ENCODE data around the gene TMUB2. TPM values are rescaled to one million over a fixed set of nuclear protein-coding genes. Genes with fewer than 3 reads are reported as not detected.

Gene TMUB2
- total and polyA plus RNA-seq, 2 of the 13 experiments (the other 11 are each of a cell fraction or from before 2014, with no cell fraction given), result 26.9 to 50.8 TPM

DNA sequence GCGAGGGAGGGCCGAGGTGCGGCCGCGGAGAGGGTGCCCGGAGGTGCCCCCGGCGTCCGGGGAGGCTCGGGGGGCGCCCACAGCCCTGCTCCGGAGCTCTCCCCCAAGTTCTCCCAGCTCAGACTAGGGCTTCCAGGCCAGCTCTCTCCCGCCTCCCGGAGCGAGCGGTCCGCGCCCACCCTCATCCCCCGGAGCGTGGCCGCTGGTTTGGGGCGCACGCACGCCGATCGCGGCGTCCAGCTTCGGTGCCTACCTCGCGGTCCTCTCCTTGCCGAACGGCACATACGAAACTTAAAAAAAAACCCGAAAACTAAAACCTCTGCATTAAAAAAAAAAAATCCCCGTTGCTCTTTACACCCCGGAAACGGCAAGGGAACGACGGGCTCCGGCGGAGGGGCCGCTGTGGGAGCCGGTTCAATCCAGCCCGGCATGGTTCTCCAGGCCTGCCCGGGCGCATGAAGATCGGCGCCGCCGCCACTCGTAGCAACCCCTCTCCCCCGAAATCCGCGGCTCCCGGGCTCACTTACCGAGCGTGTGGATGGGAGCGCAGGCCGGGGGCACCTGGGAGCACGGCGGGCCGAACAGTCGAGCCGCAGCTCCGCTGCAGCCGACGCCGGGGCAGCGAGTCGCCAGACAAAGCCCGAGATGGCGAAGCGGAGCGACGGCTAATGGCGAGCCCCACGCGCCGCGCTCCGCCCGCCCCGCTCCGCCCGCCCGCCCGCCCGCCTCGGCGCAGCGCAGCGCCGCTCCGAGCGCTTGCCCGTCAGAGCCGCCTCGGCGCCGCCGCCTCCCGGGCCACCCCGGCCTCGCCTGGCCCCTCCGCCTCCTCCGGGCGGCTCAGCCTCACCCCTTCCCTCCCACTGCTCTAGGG lies 33.7 kb downstream of the TMUB2 start (continued):
- TF ChIP-seq, protein P1, sequence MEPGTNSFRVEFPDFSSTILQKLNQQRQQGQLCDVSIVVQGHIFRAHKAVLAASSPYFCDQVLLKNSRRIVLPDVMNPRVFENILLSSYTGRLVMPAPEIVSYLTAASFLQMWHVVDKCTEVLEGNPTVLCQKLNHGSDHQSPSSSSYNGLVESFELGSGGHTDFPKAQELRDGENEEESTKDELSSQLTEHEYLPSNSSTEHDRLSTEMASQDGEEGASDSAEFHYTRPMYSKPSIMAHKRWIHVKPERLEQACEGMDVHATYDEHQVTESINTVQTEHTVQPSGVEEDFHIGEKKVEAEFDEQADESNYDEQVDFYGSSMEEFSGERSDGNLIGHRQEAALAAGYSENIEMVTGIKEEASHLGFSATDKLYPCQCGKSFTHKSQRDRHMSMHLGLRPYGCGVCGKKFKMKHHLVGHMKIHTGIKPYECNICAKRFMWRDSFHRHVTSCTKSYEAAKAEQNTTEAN (CRISPR knock-in tag; conservative IDR thresholded peaks at IDR 0.05), result no peak; the same call in 1 of the 2 replicates
- TF ChIP-seq ZNF567 (CRISPR knock-in tag; IDR thresholded peaks at IDR 0.05; ENCODE audit: borderline replicate concordance) (no peak), AKAP8 (CRISPR knock-in tag; IDR thresholded peaks at IDR 0.05) (peak; percentile 95), ZNF790 (CRISPR knock-in tag; IDR thresholded peaks at IDR 0.05; ENCODE audit: borderline replicate concordance) (0 out of 2 replicates have a peak, but pooled peaks have one; percentile 33), ARNT (IDR thresholded peaks at IDR 0.05) (no peak), ASH2L (IDR thresholded peaks at IDR 0.05; ENCODE audit: insufficient read length, low read depth, low read length) (peak; percentile 3), ZNF777 (CRISPR knock-in tag; IDR thresholded peaks at IDR 0.05) (no peak; the same call in 1 of the 2 replicates), ZNF430 (CRISPR knock-in tag; IDR thresholded peaks at IDR 0.05) (no peak), ZNF747 (CRISPR knock-in tag; IDR thresholded peaks at IDR 0.05; ENCODE audit: borderline replicate concordance) (0 out of 2 replicates have a peak, but pooled peaks have one; percentile 59), ZMYM2 (CRISPR knock-in tag; IDR thresholded peaks at IDR 0.05) (no peak), TSC22D2 (CRISPR knock-in tag; IDR thresholded peaks at IDR 0.05; ENCODE audit: borderline replicate concordance) (no peak), AGO1 (IDR thresholded peaks at IDR 0.05; ENCODE audit: low read depth, low read length, poor library complexity, severe bottlenecking) (peak; percentile 88), BRD4 (CRISPR knock-in tag; IDR thresholded peaks at IDR 0.05) (peak; percentile 63; the same call in 1 of the 2 replicates), LRRFIP1 (CRISPR knock-in tag; conservative IDR thresholded peaks at IDR 0.05) (no peak), TBP (CRISPR knock-in tag; IDR thresholded peaks at IDR 0.05) (no peak), NKX3-1 (CRISPR knock-in tag; IDR thresholded peaks at IDR 0.05) (peak; percentile 40; the same call in 1 of the 2 replicates), GFI1 (CRISPR knock-in tag; IDR thresholded peaks at IDR 0.05; ENCODE audit: borderline replicate concordance) (no peak), SMARCE1 (IDR thresholded peaks at IDR 0.05; ENCODE audit: borderline replicate concordance) (no peak), ZFP62 (CRISPR knock-in tag; IDR thresholded peaks at IDR 0.05) (no peak), EP300 (IDR thresholded peaks at IDR 0.05; ENCODE audit: low read depth in 2 of 2, low read length in 2 of 2) (no peak), EP300 (CRISPR knock-in tag; IDR thresholded peaks at IDR 0.05; ENCODE audit: borderline replicate concordance) (no peak), ZNF543 (CRISPR knock-in tag; IDR thresholded peaks at IDR 0.05) (no peak), ZNF350 (CRISPR knock-in tag; IDR thresholded peaks at IDR 0.05; ENCODE audit: borderline replicate concordance, low read depth) (0 out of 2 replicates have a peak, but pooled peaks have one; percentile 9), CCDC6 (CRISPR knock-in tag; IDR thresholded peaks at IDR 0.05) (no peak)
- TF ChIP-seq, protein P2, sequence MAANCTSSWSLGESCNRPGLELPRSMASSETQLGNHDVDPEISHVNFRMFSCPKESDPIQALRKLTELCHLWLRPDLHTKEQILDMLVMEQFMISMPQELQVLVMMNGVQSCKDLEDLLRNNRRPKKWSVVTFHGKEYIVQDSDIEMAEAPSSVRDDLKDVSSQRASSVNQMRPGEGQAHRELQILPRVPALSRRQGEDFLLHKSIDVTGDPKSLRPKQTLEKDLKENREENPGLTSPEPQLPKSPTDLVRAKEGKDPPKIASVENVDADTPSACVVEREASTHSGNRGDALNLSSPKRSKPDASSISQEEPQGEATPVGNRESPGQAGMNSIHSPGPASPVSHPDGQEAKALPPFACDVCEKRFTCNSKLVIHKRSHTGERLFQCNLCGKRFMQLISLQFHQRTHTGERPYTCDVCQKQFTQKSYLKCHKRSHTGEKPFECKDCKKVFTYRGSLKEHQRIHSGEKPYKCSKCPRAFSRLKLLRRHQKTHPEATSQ (CRISPR knock-in tag; IDR thresholded peaks at IDR 0.05; ENCODE audit: borderline replicate concordance), result no peak

All from HepG2 (cell line).